ENCODE results near the gene MGLL.

Gene MGLL

DNA sequence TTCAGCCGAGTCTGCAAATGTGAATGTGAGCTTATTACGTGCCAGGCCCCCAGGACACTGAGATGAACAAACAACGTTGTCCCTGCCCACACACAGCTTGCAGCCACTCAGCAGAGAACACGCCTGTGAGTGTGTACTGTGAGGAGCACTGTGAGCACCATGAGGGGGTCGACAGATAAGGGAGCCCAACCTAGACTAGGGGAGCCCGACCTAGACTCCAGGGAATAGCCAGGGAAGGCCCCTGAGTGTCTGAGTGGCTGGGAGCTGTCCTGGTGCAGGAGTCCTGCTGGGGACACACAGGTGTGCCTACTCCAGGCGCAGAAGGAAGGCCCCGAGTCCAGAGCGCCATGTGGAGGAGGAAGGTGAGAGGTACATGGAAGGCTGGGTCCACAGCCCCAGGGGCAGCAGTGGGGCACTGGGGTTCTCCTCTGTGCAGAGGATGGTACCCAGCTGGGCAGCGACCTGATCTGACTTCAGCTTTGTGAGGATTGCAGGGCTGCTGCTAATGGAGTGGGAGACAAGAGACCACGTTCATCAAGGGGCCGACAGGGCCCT, 36.5 kb downstream of the MGLL start:
- TF ChIP-seq, protein P1, sequence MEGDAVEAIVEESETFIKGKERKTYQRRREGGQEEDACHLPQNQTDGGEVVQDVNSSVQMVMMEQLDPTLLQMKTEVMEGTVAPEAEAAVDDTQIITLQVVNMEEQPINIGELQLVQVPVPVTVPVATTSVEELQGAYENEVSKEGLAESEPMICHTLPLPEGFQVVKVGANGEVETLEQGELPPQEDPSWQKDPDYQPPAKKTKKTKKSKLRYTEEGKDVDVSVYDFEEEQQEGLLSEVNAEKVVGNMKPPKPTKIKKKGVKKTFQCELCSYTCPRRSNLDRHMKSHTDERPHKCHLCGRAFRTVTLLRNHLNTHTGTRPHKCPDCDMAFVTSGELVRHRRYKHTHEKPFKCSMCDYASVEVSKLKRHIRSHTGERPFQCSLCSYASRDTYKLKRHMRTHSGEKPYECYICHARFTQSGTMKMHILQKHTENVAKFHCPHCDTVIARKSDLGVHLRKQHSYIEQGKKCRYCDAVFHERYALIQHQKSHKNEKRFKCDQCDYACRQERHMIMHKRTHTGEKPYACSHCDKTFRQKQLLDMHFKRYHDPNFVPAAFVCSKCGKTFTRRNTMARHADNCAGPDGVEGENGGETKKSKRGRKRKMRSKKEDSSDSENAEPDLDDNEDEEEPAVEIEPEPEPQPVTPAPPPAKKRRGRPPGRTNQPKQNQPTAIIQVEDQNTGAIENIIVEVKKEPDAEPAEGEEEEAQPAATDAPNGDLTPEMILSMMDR (IDR thresholded peaks at IDR 0.05; ENCODE audit: extremely low read depth, missing control alignments) = no peak

GRCh38 chr3:127784865-127785710, 37.2 kb downstream of the MGLL start:
- no peak for DNase-seq (ENCODE audit: low spot score)
- TF ChIP-seq, protein P1 (IDR thresholded peaks at IDR 0.05; ENCODE audit: extremely low read depth, missing control alignments) = no peak

More for the DNA sequence above, 36.5 kb downstream of the MGLL start:
- no peak for DNase-seq (ENCODE audit: low spot score)

- DNase-seq (ENCODE audit: low spot score) = no peak
- TF ChIP-seq, protein P1 (IDR thresholded peaks at IDR 0.05; ENCODE audit: extremely low read depth, missing control alignments) = no peak
Measured at GRCh38 chr3:127784283-127784682, 38.0 kb downstream of the MGLL start.

DNA sequence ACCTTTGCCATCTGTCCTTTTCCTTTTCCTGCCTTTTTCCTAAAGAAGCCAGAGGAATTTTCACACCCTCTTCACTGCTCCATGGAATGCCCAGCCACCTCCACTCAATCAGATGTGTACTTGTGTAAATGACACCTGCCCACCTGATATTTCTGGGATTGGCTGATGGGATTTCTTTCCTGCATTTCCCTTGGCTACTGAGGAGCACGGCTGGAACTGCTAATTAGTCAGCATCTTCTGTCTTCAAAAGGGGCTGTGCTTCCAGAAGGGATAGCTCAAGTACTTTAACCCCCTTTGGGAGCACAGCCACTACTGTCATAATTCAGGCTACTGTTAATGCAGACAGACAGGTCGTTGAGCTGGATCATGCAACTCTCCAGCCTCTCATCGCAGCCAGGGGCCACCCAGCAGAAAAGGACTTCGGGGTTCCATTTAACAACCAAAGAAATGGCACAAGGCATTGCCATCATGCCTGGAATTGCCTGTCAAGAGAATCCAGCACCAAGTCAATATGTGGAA, 38.6 kb downstream of the MGLL start:
- DNase-seq (ENCODE audit: low spot score) = no peak
- TF ChIP-seq, protein P1 (IDR thresholded peaks at IDR 0.05; ENCODE audit: extremely low read depth, missing control alignments) = no peak

- TF ChIP-seq, protein P1 (IDR thresholded peaks at IDR 0.05; ENCODE audit: extremely low read depth, missing control alignments) = no peak
Measured at GRCh38 chr3:127783166-127783565, 39.1 kb downstream of the MGLL start.

DNA sequence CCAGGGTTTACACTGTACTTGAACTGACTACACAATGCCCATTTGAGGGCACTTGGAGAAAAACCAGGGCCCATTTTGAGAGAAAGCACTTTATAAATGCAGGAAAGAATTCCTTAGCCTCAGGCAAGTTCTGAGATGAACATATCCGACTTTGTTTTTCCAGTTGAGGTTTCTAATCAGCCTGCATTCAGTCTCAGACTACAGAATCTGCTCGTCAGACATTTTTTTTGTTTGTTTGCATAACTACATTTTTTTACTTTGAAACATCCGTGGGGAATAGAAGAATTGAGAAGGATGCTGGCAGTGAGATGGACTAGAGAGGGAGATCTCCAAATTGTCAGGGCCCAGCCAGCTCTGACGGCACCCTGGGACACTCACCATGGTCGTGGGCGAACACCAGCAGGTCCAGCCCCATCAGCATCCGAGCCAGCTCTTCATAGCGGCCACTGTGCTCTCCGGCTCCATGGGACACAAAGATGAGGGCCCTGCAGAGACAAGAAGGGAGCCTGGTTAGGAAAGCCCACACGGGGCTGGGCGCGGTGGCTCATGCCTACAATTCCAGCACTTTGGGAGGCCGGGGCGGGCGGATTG, 40.8 kb downstream of the MGLL start:
- TF ChIP-seq, protein P1 (IDR thresholded peaks at IDR 0.05; ENCODE audit: extremely low read depth, missing control alignments) = no peak
- no peak for DNase-seq (ENCODE audit: low spot score)

More at GRCh38 chr3:127783166-127783565, 39.1 kb downstream of the MGLL start:
- no peak for DNase-seq (ENCODE audit: low spot score)

Measured in GM20000 (cell line).